ENCODE data around the gene CCDC188.

CCDC188 gene

GRCh38 chr22:20116951-20117632, 33.8 kb downstream of the CCDC188 start, which contains the start of gene TRMT2A:
Gene TRMT2A (minus strand): TSS chr22:20117226. CDS start chr22:20116906, 320 bp downstream.
- peak; percentile 99 for DNase-seq (ENCODE audit: low spot score)

GRCh38 chr22:20116376-20116950, 34.4 kb downstream of the CCDC188 start:
- no peak for DNase-seq (ENCODE audit: low spot score)

GRCh38 chr22:20115691-20116375, 35.0 kb downstream of the CCDC188 start, which contains the start of gene RANBP1:
Gene RANBP1 (plus strand): TSS chr22:20116104. CDS start chr22:20116185, 81 bp downstream.
- DNase-seq (ENCODE audit: low spot score): no peak

GRCh38 chr22:20114506-20115475, 36.1 kb downstream of the CCDC188 start:
- no peak for DNase-seq (ENCODE audit: low spot score)

GRCh38 chr22:20113551-20114310, 37.1 kb downstream of the CCDC188 start:
- no peak for DNase-seq (ENCODE audit: low spot score)

GRCh38 chr22:20112623-20113511, 38.0 kb downstream of the CCDC188 start:
- DNase-seq (ENCODE audit: low spot score): no peak

- no peak for DNase-seq (ENCODE audit: low spot score)
Measured at GRCh38 chr22:20111689-20112622, 38.9 kb downstream of the CCDC188 start.

GRCh38 chr22:20111045-20111688, 39.7 kb downstream of the CCDC188 start:
- DNase-seq (ENCODE audit: low spot score): peak; percentile 44

GRCh38 chr22:20110359-20110985, 40.4 kb downstream of the CCDC188 start:
- DNase-seq (ENCODE audit: low spot score): no peak

- DNase-seq (ENCODE audit: low spot score): no peak
Measured at GRCh38 chr22:20109411-20110358, 41.2 kb downstream of the CCDC188 start.

- no peak for DNase-seq (ENCODE audit: low spot score)
Measured at GRCh38 chr22:20108757-20109230, 42.1 kb downstream of the CCDC188 start.

- DNase-seq (ENCODE audit: low spot score): no peak
Measured at GRCh38 chr22:20107951-20108756, 42.7 kb downstream of the CCDC188 start.

- no peak for DNase-seq (ENCODE audit: low spot score)
Measured at GRCh38 chr22:20107471-20107901, 43.4 kb downstream of the CCDC188 start.

GRCh38 chr22:20106849-20107237, 44.0 kb downstream of the CCDC188 start:
- DNase-seq (ENCODE audit: low spot score): no peak

GRCh38 chr22:20106205-20106848, 44.5 kb downstream of the CCDC188 start:
- DNase-seq (ENCODE audit: low spot score): no peak

Measured in hepatic stellate cell (primary cell).